ENCODE results near the gene GPC5. TPM values are rescaled to one million over a fixed set of nuclear protein-coding genes. Genes with fewer than 3 reads are reported as not detected.

The GPC5 gene
- total and polyA plus RNA-seq, 2 experiments from 2014 or later = 0.32 TPM; not detected in 1

DNA sequence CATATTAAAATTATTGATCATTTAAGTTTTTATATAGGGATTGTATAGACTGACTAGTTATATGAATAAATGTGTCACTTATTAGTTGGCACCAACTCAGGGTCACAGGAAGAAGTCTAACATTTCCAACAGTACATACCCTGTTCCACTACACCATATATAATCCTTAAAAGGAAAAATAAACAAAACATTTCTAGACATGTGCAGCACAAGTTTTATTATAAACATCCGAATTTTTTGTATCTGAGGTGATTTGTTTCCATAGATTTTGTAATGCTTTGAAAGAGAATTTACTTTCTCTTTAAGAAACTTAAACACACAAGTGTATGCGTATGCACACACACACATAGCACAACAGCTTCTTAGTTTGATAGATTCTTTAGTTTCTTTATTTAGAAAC, 1409.5 kb downstream of the GPC5 start:
- DNase-seq = no peak
- in situ Hi-C loops (cut with MboI) = no loop called here
- no peak overlapping the region for H3K4me2 ChIP-seq (ENCODE audit: unreplicated experiment)

DNA sequence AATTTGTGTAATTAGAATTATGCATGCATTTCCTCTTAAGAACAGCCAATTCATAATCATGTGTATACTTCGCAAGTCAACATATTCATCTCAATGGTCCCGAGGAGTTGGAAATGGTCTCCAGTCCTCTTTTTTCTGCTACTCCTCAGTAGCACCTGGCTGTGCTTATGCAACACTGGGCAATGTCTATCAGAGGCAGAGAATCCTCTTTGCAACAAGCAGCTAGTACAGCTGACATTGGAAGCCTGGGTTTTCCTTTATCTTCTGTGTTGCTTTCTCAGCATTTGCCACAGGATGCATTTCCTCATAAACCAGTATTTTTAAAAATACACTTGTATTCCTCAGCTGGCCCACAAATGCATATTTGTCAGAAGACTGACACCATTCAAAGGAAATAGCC, 1422.9 kb downstream of the GPC5 start:
- Histone ChIP-seq H3K27me3 (replicated peaks; ENCODE audit: insufficient read depth) (no peaks in the 10 kb centered on the region; the same call in 1 of the 2 replicates), H3F3A (ENCODE audit: insufficient read depth) (no peaks in the 10 kb centered on the region), H3K9ac (no peak overlapping the region), H3K4me1 (ENCODE audit: insufficient read depth) (no peaks in the 10 kb centered on the region), H3K36me3 (ENCODE audit: low read depth) (no peaks in the 10 kb centered on the region), H3K27ac (no peak overlapping the region), H3K4me3 (no peak overlapping the region), H3K9me2 (ENCODE audit: insufficient read depth) (no peaks in the 10 kb centered on the region), H3K79me2 (ENCODE audit: insufficient read depth) (no peaks in the 10 kb centered on the region), H4K20me1 (ENCODE audit: insufficient read depth) (no peaks in the 10 kb centered on the region), H3K4me2 (ENCODE audit: unreplicated experiment) (no peak overlapping the region), H2AFZ (no peak overlapping the region), H3K9me3 (ENCODE audit: low read depth) (no peaks in the 10 kb centered on the region)
- TF ChIP-seq EZH2phosphoT487 (IDR thresholded peaks at IDR 0.05; ENCODE audit: insufficient read depth, low read depth) = no peak
- no peak for TF ChIP-seq EZH2 (IDR thresholded peaks at IDR 0.05; ENCODE audit: insufficient read depth, poor library complexity, severe bottlenecking)
- in situ Hi-C loops (cut with MboI) = no loop called here
- DNase-seq = no peak
- 41 to 46% methylated on average over 2 of the region's 2 CpGs for WGBS, 2 experiments (ENCODE audit: low coverage in 1 of 2, low lambda C conversion rate in 2 of 2, missing lambda C conversion rate in 2 of 2)

More for the DNA sequence above, 1409.5 kb downstream of the GPC5 start:
- Histone ChIP-seq H3K27me3 (replicated peaks; ENCODE audit: insufficient read depth) (no peaks in the 10 kb centered on the region), H3K79me2 (ENCODE audit: insufficient read depth) (no peaks in the 10 kb centered on the region), H3K36me3 (ENCODE audit: low read depth) (no peaks in the 10 kb centered on the region), H3K4me3 (no peak overlapping the region), H3F3A (ENCODE audit: insufficient read depth) (no peaks in the 10 kb centered on the region), H2AFZ (no peak overlapping the region), H3K4me1 (ENCODE audit: insufficient read depth) (peaks cover 8% of the 10 kb centered on the region), H3K9ac (no peak overlapping the region), H3K9me2 (ENCODE audit: insufficient read depth) (no peaks in the 10 kb centered on the region), H3K9me3 (ENCODE audit: low read depth) (no peaks in the 10 kb centered on the region), H3K27ac (no peak overlapping the region), H4K20me1 (ENCODE audit: insufficient read depth) (no peaks in the 10 kb centered on the region)
- 18 to 35% methylated on average over 2 of the region's 2 CpGs for WGBS, 2 experiments (ENCODE audit: low coverage in 1 of 2, low lambda C conversion rate in 2 of 2, missing lambda C conversion rate in 2 of 2)
- TF ChIP-seq EZH2 (IDR thresholded peaks at IDR 0.05; ENCODE audit: insufficient read depth, poor library complexity, severe bottlenecking) = no peak
- TF ChIP-seq EZH2phosphoT487 (IDR thresholded peaks at IDR 0.05; ENCODE audit: insufficient read depth, low read depth) = no peak

DNA sequence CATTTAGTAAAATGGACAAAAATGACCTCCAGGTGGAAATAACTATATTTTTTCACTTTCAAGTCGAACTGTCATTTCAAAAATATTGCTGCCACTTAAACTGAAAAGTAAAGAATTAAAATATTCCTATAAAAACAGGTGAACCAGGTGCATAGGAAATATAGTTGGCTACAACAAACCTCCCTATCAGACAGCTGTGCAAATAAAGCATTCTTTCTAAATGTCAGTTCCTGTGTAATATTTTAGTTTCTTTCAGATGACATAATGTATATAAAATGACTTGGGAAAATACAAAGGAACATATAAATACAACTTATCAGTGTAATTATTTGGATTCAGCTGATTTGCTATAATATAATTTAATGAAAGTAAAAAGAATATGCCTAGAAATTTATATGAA, 1424.6 kb downstream of the GPC5 start:
- DNase-seq = no peak
- TF ChIP-seq EZH2phosphoT487 (IDR thresholded peaks at IDR 0.05; ENCODE audit: insufficient read depth, low read depth) = no peak
- no peak for TF ChIP-seq EZH2 (IDR thresholded peaks at IDR 0.05; ENCODE audit: insufficient read depth, poor library complexity, severe bottlenecking)
- Histone ChIP-seq H2AFZ (no peak overlapping the region), H3K27ac (no peak overlapping the region), H3K4me1 (ENCODE audit: insufficient read depth) (no peaks in the 10 kb centered on the region), H3K9me2 (ENCODE audit: insufficient read depth) (no peaks in the 10 kb centered on the region), H3K79me2 (ENCODE audit: insufficient read depth) (no peaks in the 10 kb centered on the region), H3K4me2 (ENCODE audit: unreplicated experiment) (no peak overlapping the region), H3K36me3 (ENCODE audit: low read depth) (no peaks in the 10 kb centered on the region), H3K4me3 (no peak overlapping the region), H3F3A (ENCODE audit: insufficient read depth) (no peaks in the 10 kb centered on the region), H3K27me3 (replicated peaks; ENCODE audit: insufficient read depth) (no peaks in the 10 kb centered on the region; the same call in 1 of the 2 replicates), H3K9ac (no peak overlapping the region), H4K20me1 (ENCODE audit: insufficient read depth) (no peaks in the 10 kb centered on the region), H3K9me3 (ENCODE audit: low read depth) (no peaks in the 10 kb centered on the region)
- in situ Hi-C loops (cut with MboI) = no loop called here
- 0% methylated on average over 1 of the region's 1 CpG for WGBS, 2 experiments (ENCODE audit: low coverage in 1 of 2, low lambda C conversion rate in 2 of 2, missing lambda C conversion rate in 2 of 2)

DNA sequence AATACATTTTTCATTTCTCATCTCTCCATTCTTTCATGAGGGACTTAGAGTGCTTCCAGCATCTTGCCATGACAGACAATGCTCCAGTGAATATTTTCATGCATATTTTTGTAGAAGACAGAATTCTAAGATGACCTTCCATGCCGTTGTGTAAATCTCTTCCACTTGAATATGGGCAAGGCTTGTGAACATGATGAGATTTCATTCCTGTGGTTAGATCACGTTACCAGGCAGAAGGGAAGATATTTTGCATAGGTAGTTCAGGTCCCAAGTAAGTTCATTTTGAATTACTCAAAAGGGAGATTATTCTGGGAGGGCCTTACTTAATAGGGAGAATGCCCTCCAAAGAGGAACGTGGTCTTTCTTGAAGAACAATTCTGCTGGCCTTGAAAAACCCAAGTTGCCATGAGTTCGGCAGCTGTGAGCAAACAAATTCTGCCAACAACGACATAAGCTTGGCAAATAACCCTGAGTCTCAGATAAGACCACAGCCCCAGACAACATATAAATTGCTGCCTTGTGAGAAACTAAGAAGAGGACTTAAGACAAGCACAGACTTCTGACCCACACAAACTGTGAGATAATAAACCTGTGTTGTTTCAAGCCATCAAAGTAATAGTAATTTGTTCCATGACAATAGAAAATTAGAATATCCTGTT, 1427.6 kb downstream of the GPC5 start:
- Histone ChIP-seq H3K4me2 (ENCODE audit: unreplicated experiment) (no peak overlapping the region), H3K9me2 (ENCODE audit: insufficient read depth) (no peaks in the 10 kb centered on the region), H3K27ac (no peak overlapping the region), H3K36me3 (ENCODE audit: low read depth) (no peaks in the 10 kb centered on the region), H3K4me3 (no peak overlapping the region), H3K9me3 (ENCODE audit: low read depth) (no peaks in the 10 kb centered on the region), H3K27me3 (replicated peaks; ENCODE audit: insufficient read depth) (no peaks in the 10 kb centered on the region), H4K20me1 (ENCODE audit: insufficient read depth) (no peaks in the 10 kb centered on the region), H3K9ac (no peak overlapping the region), H2AFZ (no peak overlapping the region), H3F3A (ENCODE audit: insufficient read depth) (no peaks in the 10 kb centered on the region), H3K79me2 (ENCODE audit: insufficient read depth) (no peaks in the 10 kb centered on the region), H3K4me1 (ENCODE audit: insufficient read depth) (no peaks in the 10 kb centered on the region)
- DNase-seq = no peak
- no peak for TF ChIP-seq EZH2 (IDR thresholded peaks at IDR 0.05; ENCODE audit: insufficient read depth, poor library complexity, severe bottlenecking)
- 4 to 8% methylated on average over 5 of the region's 5 CpGs for WGBS, 2 experiments (ENCODE audit: low coverage in 1 of 2, low lambda C conversion rate in 2 of 2, missing lambda C conversion rate in 2 of 2)
- in situ Hi-C loops (cut with MboI) = no loop called here

Measured in GM23248 (cell line).